GM18505 (cell line): ENCODE data around the gene ZEB2.

Experiments
- ATAC-seq: cut with Tn5 transposase; IDR thresholded peaks from one replicate; pipeline ENCODE4 v1.9.1; 2021; ENCODE audit not compliant: unreplicated experiment
- POLR2A ChIP-seq: IDR thresholded peaks from 4 replicates; pipeline ENCODE4 v1.6.1; 2011; ENCODE audit warnings: borderline replicate concordance; ENCODE audit not compliant: insufficient read depth, insufficient read length; ENCODE audit errors: extremely low read depth

The ZEB2 gene

DNA sequence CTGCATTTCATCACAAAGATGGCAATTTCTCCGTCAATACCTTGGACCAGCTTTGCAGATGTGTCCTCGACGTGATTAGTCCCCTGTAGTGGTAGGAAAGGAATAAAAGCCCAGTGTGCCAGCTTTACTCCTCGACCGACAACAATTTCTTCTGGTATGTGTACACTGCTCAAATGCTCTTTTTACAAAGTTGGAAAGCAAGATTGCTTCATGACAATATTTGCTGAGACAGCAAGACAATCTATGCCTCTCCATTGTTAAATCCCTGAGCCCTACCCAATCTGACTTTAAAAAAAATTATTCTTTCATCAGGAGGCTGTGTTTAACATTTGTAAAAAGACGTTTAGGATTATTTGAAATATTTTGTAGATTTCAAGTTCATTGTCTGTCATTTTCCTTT lies 27.6 kb upstream of the ZEB2 start:
- no peak for ATAC-seq
- TF ChIP-seq POLR2A: no peak

DNA sequence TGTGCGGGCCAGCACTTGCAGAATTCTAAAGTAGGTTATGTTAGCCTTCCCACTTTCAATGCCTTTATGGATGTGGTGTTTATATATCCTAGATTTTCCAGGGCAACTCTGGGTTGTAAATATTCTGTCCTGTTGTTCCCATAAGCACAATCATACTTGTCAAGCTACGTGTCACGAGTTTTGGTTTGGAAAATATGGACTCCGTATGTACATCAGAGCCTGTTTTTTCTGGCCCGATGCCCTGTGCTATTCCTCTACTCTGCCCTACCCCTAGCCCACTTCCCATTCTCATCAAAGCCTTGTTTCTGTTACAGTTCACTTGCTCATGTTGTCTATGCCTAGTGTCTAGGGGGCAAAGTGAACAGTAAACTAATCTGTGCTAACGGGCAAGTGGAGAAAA lies 27.0 kb upstream of the ZEB2 start:
- no peak for TF ChIP-seq POLR2A

DNA sequence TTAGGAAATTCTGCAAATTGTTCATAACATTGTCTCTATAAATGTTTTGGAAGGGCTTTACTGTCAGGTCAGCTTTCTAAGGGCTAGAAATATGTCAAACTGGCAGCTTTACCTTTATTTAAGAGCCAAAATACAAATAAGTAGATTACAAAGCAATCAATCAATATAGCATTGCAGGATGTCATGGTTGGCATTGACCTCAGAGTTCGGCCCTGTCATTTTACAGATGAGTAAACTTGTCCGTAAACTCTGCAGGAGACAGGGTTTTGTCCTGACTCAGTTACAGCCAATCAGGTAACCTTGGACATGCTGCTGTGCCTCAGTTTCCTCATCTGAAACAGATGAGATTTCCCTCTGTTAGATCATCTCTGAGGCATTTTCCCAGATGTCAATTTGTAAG lies 25.9 kb upstream of the ZEB2 start:
- TF ChIP-seq POLR2A: no peak
- ATAC-seq: no peak

More for the DNA sequence above, 27.0 kb upstream of the ZEB2 start:
- ATAC-seq: no peak

DNA sequence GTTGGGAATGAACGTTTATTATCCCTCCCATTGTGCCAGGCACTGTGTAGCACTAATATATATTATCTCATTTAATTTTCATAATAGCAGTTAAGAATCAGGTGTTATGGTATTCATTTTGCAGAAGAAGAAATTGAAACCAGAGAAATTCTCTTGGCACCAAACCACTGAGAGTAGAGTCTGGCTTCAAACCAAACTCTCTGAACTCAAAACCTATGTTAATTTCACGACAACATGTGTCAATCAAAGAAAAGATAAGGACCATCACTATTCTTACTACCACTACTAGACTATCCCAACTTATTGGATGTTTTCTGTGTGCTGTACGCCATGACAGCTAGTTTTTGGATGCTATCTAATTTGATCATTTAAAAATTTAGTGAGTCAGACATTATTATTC lies 24.1 kb upstream of the ZEB2 start:
- TF ChIP-seq POLR2A: no peak
- ATAC-seq: no peak

DNA sequence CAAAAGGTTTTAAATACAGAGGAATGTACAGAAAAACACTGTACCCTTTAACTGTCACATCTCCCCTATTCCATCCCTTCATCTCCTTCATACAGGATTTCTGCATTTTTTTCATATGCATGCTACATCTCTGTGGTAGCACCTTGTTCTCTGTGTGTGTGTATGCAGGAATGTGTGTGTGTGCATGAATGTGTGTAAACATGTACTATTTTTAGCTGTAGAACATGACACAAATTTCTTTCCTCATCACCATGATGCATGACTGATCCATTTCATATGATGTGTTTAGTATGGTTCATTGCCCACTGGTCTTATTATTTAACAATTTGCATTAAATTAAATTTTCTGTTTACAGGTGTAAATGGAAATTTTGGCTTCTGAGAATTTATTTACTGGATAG lies 21.5 kb upstream of the ZEB2 start:
- no peak for ATAC-seq
- no peak for TF ChIP-seq POLR2A

DNA sequence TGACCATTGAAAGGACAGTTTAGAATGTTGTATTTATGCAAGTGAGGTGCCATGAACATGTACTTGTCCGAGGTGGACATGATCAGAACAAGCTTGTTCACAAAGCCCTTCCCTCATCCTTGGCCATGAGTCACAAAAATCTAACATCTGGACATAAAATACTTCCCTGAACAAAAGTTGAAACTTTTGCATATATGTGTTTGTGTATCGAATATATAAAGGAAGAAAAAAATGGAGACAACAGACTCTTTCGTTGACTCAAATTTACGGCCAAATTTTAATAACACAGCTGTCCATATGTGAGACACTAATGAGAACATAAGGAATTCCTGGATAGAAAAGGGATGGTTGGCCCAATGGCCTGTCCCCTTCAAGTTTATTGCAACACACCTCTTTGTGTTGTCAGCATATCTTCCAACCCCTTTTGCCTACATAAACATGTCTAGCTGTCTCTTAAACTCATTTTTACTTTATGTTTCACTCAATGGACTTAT lies 19.4 kb upstream of the ZEB2 start:
- no peak for ATAC-seq
- no peak for TF ChIP-seq POLR2A

DNA sequence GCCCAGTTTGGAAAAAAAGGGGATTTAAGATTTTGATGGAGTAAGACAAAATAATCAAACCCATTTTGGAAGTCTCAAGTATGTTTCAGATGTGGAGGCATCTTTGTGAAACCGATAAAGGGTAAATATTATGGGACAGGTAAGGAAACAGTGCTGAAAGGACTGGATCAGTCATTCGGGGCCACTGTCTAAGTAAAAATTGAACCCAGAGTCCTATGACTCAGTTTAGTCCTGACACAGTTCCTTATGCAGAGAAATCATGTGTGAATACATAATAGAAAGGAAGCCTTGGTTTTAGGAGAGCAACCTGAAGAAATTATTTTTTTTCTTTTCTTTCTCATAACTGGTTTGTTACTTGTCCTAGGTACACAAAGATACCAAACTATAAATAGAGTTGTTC lies 15.4 kb upstream of the ZEB2 start:
- no peak for ATAC-seq
- no peak for TF ChIP-seq POLR2A

DNA sequence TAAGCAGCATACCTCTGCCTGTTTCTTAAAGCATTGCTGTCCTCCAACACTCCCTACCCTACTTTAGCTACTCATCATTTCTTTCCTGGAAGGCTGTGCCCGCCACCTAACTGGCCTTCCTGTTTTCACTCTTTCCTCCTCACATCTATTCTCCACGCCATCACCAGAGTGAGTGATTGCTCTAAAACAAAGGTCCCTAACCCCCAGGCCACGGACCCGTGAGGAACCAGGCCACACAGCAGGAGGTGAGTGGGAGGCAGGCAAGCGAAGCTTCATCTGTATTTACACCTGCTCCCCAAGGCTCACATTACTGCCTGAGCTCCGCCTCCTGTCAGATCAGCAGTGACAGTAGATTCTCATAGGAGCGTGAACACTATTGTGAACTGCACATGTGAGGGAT lies 13.3 kb upstream of the ZEB2 start:
- no peak for ATAC-seq
- no peak for TF ChIP-seq POLR2A

DNA sequence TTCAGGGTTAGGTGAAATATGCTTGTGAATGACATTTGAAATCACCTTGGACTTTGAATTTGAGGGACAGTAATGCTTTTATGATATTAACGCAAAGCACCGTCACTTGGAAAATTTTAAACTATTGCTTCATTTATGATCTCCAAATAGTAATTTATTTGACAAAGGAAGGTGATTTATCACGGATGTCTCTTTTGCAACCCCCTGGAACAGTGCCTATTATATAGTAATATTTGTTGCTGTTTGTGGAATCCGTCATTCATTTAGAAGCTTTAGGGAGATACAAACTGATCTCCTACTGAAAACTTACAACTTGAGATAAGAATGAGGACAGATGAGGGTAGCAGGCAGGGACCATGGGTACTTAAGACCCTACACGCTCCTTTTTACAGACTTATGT lies 10.7 kb upstream of the ZEB2 start:
- no peak for TF ChIP-seq POLR2A
- ATAC-seq: no peak

DNA sequence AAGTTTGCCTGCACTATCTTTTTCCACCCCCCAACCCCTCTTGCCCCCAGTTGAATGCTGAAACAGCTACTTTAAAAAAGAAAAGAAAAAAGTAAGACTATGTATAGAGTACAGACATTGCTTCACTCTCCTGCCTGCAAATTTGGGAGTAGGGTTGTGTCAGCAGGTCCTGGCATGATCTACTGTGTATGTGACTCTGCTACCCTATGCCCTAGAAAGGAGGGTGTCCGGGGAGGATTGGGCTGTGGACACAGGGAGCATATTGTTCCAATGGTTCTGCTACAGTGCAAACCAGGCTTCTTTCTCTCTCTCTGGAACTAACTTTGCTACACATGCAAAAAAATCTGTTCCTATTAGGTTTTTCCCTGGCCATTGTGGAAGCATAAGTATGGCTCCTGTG lies 9.9 kb upstream of the ZEB2 start:
- no peak for ATAC-seq
- no peak for TF ChIP-seq POLR2A

DNA sequence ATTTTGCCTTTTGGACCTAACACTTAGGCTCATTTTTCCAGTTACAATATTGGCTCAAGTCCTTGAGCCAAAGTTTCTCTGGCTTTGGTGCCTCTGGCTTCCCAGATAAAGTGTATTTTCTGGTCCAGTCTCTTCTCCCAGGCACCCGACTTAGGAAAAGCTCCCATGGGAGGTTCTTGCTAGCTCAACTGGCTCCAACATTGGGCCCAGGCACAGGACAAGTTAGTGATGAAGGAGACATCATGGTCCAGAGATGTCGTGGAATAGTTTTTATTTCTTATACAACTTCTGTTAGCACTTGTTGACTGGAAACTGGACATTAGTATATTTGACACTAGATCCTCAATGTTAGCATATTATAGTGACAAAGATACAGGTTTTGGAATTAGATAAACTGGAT lies 8.2 kb upstream of the ZEB2 start:
- no peak for TF ChIP-seq POLR2A
- ATAC-seq: no peak

DNA sequence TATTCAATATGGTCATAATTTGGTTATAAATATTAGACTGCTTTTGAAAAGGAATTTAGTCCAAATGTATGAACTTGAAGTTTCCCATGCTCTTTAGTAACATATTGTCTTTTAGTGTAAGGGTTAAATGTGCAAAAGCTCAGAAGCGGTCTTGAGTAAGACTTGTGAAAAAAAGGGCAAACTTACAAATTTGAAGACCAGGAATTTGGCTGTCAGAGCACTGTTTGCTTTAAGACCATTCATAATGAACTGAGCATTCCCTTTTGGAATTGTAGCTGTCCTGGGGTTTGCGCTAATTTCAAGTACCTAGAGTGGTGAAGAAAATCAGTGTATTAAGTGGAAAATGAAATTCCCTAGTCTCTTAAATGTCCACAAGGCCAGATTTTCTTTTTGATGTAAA lies 6.9 kb upstream of the ZEB2 start:
- no peak for TF ChIP-seq POLR2A

DNA sequence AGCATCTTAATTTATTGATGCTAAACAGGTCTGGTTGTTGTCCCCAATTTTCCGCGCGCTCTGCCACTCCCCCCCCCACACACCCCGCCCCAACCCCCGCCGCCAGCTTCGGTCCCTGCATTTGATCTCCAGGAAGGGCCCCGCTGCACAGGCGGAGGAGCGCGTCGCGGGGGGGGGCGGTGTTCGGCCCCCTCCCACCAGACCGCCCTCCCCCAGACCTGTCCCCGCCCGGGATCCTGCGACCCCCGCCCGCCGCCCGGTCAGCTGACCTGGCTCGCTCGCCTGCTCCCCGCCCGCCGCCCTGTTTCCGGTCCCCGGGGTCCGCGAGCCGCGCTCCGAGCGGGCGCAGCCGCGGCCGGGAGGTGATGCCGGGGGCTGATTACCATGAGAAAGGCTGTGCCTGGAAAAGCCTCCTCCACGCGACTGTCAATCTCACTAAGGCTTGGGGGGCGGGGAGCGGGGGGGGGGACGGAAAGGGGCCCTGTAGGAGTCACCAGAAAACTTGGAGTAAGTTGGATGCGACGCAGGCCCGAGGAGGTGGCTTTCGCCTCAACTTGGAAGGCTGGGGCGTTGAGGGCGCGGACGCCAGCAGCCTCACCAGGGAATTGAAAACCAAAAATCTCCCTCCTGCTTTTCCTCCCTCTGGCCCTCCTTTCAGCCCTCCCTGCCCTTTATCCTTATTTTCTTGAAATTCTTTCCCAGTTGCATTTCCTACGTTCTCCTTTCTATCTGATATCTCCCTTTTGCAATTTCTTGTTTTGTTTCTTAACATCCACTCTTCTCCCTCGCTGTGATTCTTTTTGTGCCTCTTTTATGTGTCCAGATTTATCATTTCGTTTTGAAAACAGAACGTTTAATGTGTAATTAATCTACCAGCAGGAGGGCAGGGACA lies 4.4 kb upstream of the ZEB2 start:
- ATAC-seq: no peak
- no peak for TF ChIP-seq POLR2A

More for the DNA sequence above, 6.9 kb upstream of the ZEB2 start:
- no peak for ATAC-seq

DNA sequence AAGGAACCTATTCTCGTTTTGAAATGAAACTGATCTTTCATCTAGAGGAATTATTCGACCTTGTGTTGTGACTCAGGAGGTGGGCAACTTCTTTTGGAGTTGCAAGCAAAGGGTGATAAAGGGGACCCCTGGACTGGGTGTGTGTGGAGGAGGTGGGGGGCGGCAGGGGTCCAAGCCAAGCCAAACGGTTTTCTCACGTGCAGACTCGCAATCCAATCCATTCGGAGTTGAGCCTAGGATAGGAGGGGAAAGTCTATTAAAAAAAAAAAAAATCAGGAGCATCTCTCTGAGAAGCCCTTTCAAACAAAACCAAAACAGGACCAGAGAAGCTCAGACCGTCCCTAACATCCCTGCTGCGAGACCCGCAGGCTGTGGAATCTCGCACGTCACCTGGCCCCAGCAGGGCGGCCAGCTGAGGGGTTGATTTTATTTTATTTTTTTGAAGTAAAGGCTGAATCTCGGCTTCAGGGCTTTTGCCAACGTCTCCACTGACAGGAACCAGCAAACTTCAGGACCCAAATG lies 3.7 kb upstream of the ZEB2 start:
- no peak for ATAC-seq
- TF ChIP-seq POLR2A: no peak

DNA sequence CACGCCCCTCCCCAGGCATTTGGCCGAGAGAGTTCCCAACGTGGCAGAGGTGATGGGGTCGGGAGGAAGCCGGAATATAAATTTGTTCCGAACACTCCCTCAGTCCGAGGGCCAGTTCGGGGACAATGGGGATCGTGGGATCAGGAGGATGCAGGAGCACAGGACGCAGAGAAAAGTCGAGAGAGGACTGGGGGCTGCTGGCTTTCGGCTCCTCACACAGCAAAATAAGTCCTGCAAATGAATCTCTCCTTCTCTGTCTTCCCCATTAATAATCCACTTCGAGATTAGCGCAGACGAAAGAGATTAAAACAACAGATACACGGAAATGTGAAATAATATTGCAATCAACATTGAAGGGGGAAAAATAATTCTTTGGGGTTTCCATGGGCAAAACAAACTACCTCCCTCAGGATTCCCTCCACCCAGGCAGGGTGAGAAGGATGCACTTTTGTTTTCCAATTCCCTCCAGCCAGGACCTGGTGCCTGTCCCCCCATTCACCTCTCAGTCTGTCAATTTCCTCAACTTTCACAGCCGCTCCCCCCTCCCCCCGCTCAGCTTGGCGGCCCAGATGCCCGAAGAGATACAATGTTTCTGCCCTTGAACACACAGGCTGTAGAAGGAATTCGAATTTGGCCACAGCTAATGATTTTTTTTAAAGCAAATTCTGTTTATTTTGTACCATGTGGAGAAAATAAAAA lies 3.1 kb upstream of the ZEB2 start:
- no peak for TF ChIP-seq POLR2A
- no peak for ATAC-seq
